ENCODE results near the gene OR4D11. TPM values are rescaled to one million over a fixed set of nuclear protein-coding genes. Genes with fewer than 3 reads are reported as not detected.

The OR4D11 gene
- total RNA-seq, 4 donors from 2014 or later = not detected

DNA sequence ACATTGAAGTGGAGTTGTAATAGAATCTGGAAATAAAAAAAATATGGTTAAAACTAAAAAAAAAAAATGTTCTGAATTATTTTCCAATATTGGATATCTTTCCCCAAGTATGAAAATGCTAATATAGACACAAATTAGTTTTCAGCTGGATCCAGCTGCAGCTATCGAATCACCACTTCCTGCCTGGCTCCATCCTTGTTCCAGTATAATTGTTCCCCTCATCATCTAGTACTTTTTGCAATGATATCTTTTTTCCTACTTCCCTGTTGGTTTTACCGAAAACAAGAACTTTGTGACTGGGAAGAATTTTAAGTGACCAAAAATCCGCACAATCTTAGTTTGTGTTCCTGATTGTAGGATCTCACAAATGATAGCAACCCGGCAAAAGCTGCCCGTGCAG lies 17.4 kb downstream of the OR4D11 start:
- H3K4me1 ChIP-seq = no peaks in the 10 kb centered on the region
- DNase-seq = no peak
- H3K4me3 ChIP-seq = no peak overlapping the region
- H3K36me3 ChIP-seq = no peaks in the 10 kb centered on the region
- no peaks in the 10 kb centered on the region for H3K9me3 ChIP-seq
- no peak for TF ChIP-seq CTCF (IDR thresholded peaks at IDR 0.05)
- H3K27ac ChIP-seq = no peak overlapping the region
- H3K27me3 ChIP-seq = no peaks in the 10 kb centered on the region

GRCh38 chr11:59523541-59523940 lies 20.2 kb downstream of the OR4D11 start:
- Histone ChIP-seq H3K9me3 (no peaks in the 10 kb centered on the region), H3K4me3 (no peak overlapping the region)

DNA sequence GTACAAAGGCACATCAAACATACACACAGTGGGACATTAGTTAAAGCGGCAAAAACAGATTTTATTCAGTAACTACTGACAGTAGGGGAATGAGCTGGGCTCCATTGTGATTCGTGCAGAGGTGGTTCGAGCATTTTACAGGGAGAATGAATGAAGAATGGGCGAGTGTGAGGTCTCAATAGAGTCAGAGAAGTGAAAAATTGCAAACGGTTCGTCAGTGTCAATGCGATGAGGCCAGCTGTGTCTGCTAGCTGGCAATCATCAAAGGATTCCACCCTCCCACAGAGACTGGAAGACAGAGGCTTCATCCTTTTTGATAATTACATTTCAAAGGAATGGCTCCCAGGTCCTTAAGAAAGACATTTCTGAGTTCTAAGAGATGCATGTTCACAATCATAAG lies 25.3 kb downstream of the OR4D11 start:
- TF ChIP-seq POLR2A (IDR thresholded peaks at IDR 0.05) (no peak), CTCF (IDR thresholded peaks at IDR 0.05) (no peak)
- Histone ChIP-seq H3K4me3 (no peak overlapping the region), H3K9me3 (no peaks in the 10 kb centered on the region), H3K27ac (no peak overlapping the region), H3K36me3 (no peaks in the 10 kb centered on the region), H3K4me1 (no peaks in the 10 kb centered on the region), H3K27me3 (no peaks in the 10 kb centered on the region)
- DNase-seq = no peak

More at GRCh38 chr11:59523541-59523940, 20.2 kb downstream of the OR4D11 start:
- Histone ChIP-seq H3K36me3 (no peaks in the 10 kb centered on the region), H3K4me1 (no peaks in the 10 kb centered on the region), H3K27ac (no peak overlapping the region), H3K27me3 (no peaks in the 10 kb centered on the region)
- TF ChIP-seq POLR2A (IDR thresholded peaks at IDR 0.05) (no peak), CTCF (IDR thresholded peaks at IDR 0.05) (no peak)
- DNase-seq = no peak

GRCh38 chr11:59532620-59533019 lies 29.2 kb downstream of the OR4D11 start:
- Histone ChIP-seq H3K27me3 (no peaks in the 10 kb centered on the region), H3K36me3 (no peaks in the 10 kb centered on the region), H3K4me3 (no peak overlapping the region), H3K27ac (no peak overlapping the region), H3K4me1 (peaks cover 0 to under 1% (median 0%) of the 10 kb centered on the region in 4 donors), H3K9me3 (no peaks in the 10 kb centered on the region)
- DNase-seq = no peak
- TF ChIP-seq CTCF (IDR thresholded peaks at IDR 0.05) (no peak), POLR2A (IDR thresholded peaks at IDR 0.05) (no peak)

DNA sequence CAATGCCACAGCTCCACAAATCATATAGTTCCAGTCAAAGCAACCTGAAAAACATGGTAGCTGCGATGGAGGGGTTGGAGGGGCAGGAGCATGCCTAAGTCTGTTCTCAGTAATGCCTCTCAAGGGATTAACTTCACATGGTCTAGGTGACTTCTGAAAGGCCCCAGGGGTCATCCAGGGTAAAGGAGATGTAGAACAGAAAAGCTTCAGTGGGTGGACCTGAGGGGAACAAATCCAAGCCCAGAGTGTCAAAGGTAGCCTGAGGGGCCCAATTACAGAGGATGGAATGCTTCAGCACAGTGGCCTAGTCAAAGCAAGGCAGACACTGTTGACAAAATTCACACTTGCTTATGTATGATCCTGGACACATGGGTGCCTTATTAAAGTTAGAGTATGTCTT lies 31.3 kb downstream of the OR4D11 start:
- H3K9me3 ChIP-seq = no peaks in the 10 kb centered on the region
- H3K27ac ChIP-seq = no peak overlapping the region
- no peak overlapping the region for H3K4me3 ChIP-seq
- H3K36me3 ChIP-seq = no peaks in the 10 kb centered on the region
- DNase-seq = no peak
- H3K27me3 ChIP-seq = no peaks in the 10 kb centered on the region
- no peak for TF ChIP-seq POLR2A (IDR thresholded peaks at IDR 0.05)
- no peak for TF ChIP-seq CTCF (IDR thresholded peaks at IDR 0.05)
- peaks cover 0 to 5% (median 0%) of the 10 kb centered on the region in 4 donors for H3K4me1 ChIP-seq

Data from Peyer's patch (tissue), 4 donors.